SU-DHL-6 (cell line): ENCODE measurements around the gene WDR5.

Experiments
- H2AFZ ChIP-seq: fragments of 200-600 bp; sonication (generic); 2 replicates; pipeline ENCODE4 v1.6.1; 2014; ENCODE audit warnings: low read depth, mild to moderate bottlenecking, moderate library complexity, mixed read lengths, antibody characterized with exemption, low read length; ENCODE audit not compliant: severe bottlenecking
- H3F3A ChIP-seq: fragments of 200-600 bp; shearing (Covaris generic); 2 replicates; pipeline ENCODE4 v1.6.0; 2016; ENCODE audit warnings: antibody characterized with exemption, mild to moderate bottlenecking; ENCODE audit not compliant: insufficient read depth
- H3K27ac ChIP-seq: fragments of 200-600 bp; sonication (generic); 2 replicates; pipeline ENCODE4 v1.5.1; 2016; ENCODE audit warnings: low read depth, mild to moderate bottlenecking, low read length, moderate library complexity, mixed read lengths
- H3K27me3 ChIP-seq: fragments of 200-600 bp; sonication (generic), shearing (Covaris generic); 2 replicates; pipeline ENCODE4 v1.6.0; 2014; ENCODE audit warnings: mild to moderate bottlenecking, low read length
- H3K36me3 ChIP-seq: fragments of 200-600 bp; sonication (generic); 2 replicates; pipeline ENCODE4 v1.6.1; 2014; ENCODE audit warnings: mild to moderate bottlenecking, low read length, mixed read lengths
- H3K4me2 ChIP-seq: fragments of 300-600, 200-600 bp; shearing (Covaris generic), sonication (generic); 2 replicates; pipeline ENCODE4 v1.6.0; 2014; ENCODE audit warnings: low read length, low read depth, mild to moderate bottlenecking; ENCODE audit not compliant: poor library complexity, severe bottlenecking
- H3K4me3 ChIP-seq: fragments of 200-600 bp; sonication (generic); 2 replicates; pipeline ENCODE4 v1.5.1; 2014; ENCODE audit warnings: antibody characterized with exemption, low read length, mild to moderate bottlenecking, mixed read lengths; ENCODE audit not compliant: insufficient read depth, poor library complexity, severe bottlenecking
- H3K79me2 ChIP-seq: fragments of 200-600 bp; sonication (generic); 2 replicates; pipeline ENCODE4 v1.6.1; 2014; ENCODE audit warnings: mild to moderate bottlenecking, low read length, moderate library complexity; ENCODE audit not compliant: insufficient read depth
- H3K9ac ChIP-seq: fragments of 200-600 bp; sonication (generic); 2 replicates; pipeline ENCODE4 v1.7.0; 2014; ENCODE audit warnings: mild to moderate bottlenecking, low read length
- H3K9me2 ChIP-seq: fragments of 200-600 bp; sonication (generic); replicated peaks from 2 replicates; pipeline ENCODE4 v1.6.1; 2014; ENCODE audit warnings: low read length; ENCODE audit not compliant: insufficient read depth
- H3K9me3 ChIP-seq: fragments of 200-600 bp; sonication (generic); 2 replicates; pipeline ENCODE4 v1.6.1; 2014; ENCODE audit warnings: low read length, mixed read lengths; ENCODE audit not compliant: insufficient read depth
- H4K20me1 ChIP-seq: fragments of 200-600 bp; sonication (generic); 2 replicates; pipeline ENCODE4 v1.6.1; 2014; ENCODE audit warnings: low read depth, mild to moderate bottlenecking, antibody characterized with exemption, low read length, moderate library complexity, mixed read lengths
- EZH2phosphoT487 ChIP-seq: fragments of 200-600 bp; sonication (generic), shearing (Covaris generic); conservative IDR thresholded peaks from 2 replicates; pipeline ENCODE4 v1.6.1; 2018; ENCODE audit warnings: mild to moderate bottlenecking, antibody characterized with exemption, low read length, moderate library complexity, mixed read lengths
- TF ChIP-seq, protein P1 (sequence below): fragments of 200-600 bp; sonication (generic); IDR thresholded peaks from one replicate; pipeline ENCODE4 v1.5.1; 2017; ENCODE audit warnings: antibody characterized with exemption, mild to moderate bottlenecking, low read length, moderate library complexity; ENCODE audit not compliant: insufficient read depth, poor library complexity, severe bottlenecking

WDR5 gene

DNA sequence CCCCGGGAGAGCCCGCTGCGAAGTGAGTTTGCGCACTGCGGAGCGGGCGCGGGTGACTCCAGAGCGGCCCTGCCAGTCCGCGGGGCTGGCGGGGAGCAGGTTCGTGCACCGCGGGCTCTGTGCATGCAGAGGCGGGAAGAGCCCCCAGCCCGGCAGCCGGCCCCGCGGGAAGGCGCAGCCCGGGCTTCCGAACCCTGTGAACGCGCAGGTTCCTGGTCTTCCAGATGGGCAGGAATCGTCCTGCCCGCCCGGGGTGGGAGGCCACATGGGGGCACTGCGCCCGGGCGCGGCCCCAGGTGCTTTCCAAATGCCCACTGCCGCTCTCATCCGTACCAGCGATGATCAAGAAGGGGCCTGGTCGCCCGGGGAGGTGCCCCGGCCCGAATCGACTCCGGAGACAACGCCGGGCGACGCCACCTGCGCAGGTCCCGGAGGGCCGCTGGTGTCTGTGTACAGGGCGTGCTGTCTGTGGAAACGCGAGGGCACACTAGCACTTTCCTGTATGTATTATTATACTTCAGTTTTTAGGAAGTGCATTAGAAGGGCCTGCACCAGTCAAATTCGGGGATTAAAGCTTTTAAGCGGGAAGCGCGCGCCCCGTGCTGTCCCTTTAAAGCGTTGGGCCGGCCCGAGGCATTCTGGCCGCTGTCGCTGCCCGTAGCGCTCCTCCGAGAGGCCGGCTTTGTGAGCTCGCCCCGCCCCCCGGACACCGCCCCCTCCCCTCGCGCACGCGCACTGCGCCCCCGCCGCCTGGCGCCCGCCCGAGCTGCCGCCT, at the start of gene WDR5:
WDR5 (plus strand) TSS at position 740 of the 775 bp plus-strand sequence. CDS start 3,796 bp downstream, outside the sequence.
- Histone ChIP-seq H3K9me3 (no peaks in the 10 kb centered on the region), H3K27ac (peak within 1 kb of the TSS; percentile 80), H3K9me2 (no peaks in the 10 kb centered on the region), H3K4me2 (peak within 1 kb of the TSS; percentile 89), H3K4me3 (peak within 1 kb of the TSS; percentile 99), H3F3A (peaks cover 3% of the 10 kb centered on the region; the same call in 1 of the 2 replicates), H3K36me3 (no peaks in the 10 kb centered on the region), H3K79me2 (peaks cover 42% of the 10 kb centered on the region), H3K9ac (peak within 1 kb of the TSS; percentile 100), H2AFZ (peak within 1 kb of the TSS; percentile 93), H4K20me1 (peaks cover 4% of the 10 kb centered on the region; the same call in 1 of the 2 replicates), H3K27me3 (no peaks in the 10 kb centered on the region)
- TF ChIP-seq EZH2phosphoT487 = no peak
- TF ChIP-seq, protein P1, sequence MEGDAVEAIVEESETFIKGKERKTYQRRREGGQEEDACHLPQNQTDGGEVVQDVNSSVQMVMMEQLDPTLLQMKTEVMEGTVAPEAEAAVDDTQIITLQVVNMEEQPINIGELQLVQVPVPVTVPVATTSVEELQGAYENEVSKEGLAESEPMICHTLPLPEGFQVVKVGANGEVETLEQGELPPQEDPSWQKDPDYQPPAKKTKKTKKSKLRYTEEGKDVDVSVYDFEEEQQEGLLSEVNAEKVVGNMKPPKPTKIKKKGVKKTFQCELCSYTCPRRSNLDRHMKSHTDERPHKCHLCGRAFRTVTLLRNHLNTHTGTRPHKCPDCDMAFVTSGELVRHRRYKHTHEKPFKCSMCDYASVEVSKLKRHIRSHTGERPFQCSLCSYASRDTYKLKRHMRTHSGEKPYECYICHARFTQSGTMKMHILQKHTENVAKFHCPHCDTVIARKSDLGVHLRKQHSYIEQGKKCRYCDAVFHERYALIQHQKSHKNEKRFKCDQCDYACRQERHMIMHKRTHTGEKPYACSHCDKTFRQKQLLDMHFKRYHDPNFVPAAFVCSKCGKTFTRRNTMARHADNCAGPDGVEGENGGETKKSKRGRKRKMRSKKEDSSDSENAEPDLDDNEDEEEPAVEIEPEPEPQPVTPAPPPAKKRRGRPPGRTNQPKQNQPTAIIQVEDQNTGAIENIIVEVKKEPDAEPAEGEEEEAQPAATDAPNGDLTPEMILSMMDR = no peak

DNA sequence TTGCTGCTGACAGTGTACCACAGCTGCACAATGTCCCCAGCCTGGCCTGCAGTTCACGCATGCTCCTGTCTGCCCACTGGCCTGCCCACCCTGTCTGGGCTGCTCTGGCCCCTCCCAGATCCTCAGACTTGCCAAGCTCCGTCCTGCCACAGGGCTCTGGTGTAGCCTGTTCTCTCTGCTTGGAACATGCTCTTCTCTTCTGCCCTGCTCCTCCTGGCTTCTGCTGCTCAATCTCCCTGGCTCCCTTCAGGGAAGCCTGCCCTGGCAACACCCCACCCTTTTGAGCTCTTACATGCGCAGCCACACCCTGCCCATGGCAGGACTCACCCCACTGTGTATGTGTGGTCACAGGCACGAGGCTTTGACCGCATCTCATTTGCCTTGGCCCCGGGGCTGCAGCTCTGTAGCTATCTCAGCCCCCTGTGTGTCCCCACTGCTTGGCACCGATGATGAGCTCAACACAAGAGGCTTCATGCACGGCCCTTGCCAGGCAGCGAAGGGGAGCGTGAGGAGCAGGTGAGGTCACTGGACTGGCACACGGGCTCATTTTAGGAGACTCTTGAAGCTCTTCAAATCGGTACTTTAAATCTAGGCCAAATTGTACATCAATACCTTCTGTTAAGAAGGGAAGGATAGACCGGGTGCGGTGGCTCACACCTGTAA, 47.7 kb upstream of the WDR5 start:
- no peak overlapping the region for H2AFZ ChIP-seq
- no peaks in the 10 kb centered on the region for H3K9me2 ChIP-seq
- H3K4me2 ChIP-seq = no peak overlapping the region
- no peaks in the 10 kb centered on the region for H4K20me1 ChIP-seq
- no peaks in the 10 kb centered on the region for H3K36me3 ChIP-seq
- no peaks in the 10 kb centered on the region for H3F3A ChIP-seq
- H3K79me2 ChIP-seq = no peaks in the 10 kb centered on the region
- H3K4me3 ChIP-seq = no peak overlapping the region
- H3K27me3 ChIP-seq = no peaks in the 10 kb centered on the region
- H3K9me3 ChIP-seq = no peaks in the 10 kb centered on the region
- H3K9ac ChIP-seq = no peak overlapping the region
- no peak for TF ChIP-seq EZH2phosphoT487
- TF ChIP-seq, protein P1 = no peak
- no peak overlapping the region for H3K27ac ChIP-seq

DNA sequence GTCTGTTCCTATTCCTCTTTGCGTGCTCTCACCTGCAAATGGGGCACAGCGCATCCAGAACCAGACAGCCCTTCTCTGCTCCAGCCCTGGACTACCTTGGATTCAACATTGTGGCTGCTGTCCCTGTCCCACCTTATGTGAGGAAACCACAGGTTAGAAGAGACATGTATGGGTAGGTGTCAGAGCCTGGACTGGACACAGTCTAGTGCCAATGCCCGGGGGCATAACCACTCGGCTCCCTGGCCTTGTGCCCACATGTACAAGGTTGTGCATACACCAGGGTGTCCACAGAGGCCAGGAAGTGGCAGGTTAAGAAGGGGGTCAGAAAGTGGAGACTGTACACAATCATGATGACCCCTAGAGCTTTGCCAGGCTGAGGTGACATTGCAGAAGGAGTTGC, 45.9 kb upstream of the WDR5 start:
- Histone ChIP-seq H3K36me3 (no peaks in the 10 kb centered on the region), H2AFZ (no peak overlapping the region), H3K27ac (no peak overlapping the region), H3K9me2 (no peaks in the 10 kb centered on the region), H3K4me2 (no peak overlapping the region), H4K20me1 (no peaks in the 10 kb centered on the region), H3K9me3 (no peaks in the 10 kb centered on the region), H3K9ac (no peak overlapping the region), H3K4me3 (no peak overlapping the region), H3K27me3 (no peaks in the 10 kb centered on the region), H3K79me2 (no peaks in the 10 kb centered on the region), H3F3A (no peaks in the 10 kb centered on the region)
- TF ChIP-seq, protein P1 = no peak
- TF ChIP-seq EZH2phosphoT487 = no peak
